ENCODE measurements around the gene ADIPOR2.

DNA sequence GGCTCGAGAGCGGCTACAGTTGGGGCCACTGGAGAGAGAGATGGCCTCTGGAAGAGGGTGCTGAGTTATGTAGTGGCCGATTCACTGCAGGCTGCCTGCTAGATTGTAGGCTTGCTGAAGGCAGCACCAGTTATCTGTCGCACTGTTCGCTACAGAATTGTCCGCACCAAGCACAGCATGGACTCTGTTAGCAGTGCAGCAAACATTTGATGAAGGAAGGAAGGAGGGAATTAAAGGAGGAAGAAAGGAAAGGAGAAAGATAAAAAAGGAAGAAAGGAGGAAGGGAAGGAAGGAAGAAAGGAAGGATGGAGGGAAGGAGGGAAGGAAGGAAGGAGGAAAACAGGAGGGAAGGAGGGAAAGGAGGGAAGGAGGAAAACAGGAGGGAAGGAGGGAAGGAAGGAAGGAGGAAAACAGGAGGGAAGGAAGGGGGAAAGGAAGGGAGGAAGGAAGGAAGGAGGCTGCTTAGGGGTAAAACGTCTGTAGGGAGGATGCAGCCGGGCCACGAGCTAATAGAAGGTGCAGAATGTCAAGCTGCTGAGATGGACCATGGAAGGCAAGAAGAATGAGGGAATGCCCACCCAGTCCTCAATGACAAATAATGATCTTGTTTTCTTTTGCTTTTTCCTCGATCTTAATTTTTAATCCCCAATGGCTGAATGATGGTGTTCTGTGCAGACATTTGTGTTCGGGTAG lies 27.3 kb upstream of the ADIPOR2 start:
- TF ChIP-seq CTCF (IDR thresholded peaks at IDR 0.05) (no peak), POLR2A (IDR thresholded peaks at IDR 0.05) (no peak)

Data from stomach (tissue), 4 donors.